Endothelial cell of umbilical vein (primary cell): ENCODE data around the gene SERPINA12. TPM values are rescaled to one million over a fixed set of nuclear protein-coding genes. Genes with fewer than 3 reads are reported as not detected.

Experiments used
- BruUV-seq: library from RNA; stranded (reverse); fragments of 400-500 nt; replicated peaks from 2 replicates; lab custom pipeline; 2021; lab: Mats Ljungman, UMichigan
- CTCF ChIA-PET: fragments of 300-600, 350-600 bp; sonication (Branson Sonifier 250); formaldehyde crosslinking; loops from one replicate; lab custom pipeline; 2021; ENCODE audit warnings: antibody characterized with exemption, inconsistent platforms; lab: Charles Lee
- POLR2A ChIA-PET: fragments of 300-600, 350-600 bp; sonication (Branson Sonifier 250); formaldehyde crosslinking; loops from one replicate; lab custom pipeline; 2021; ENCODE audit warnings: antibody characterized with exemption, inconsistent platforms; lab: Charles Lee
- DNase-seq: peaks from one replicate; pipeline ENCODE4 v3.0.0-alpha.2; 2011; ENCODE audit warnings: low read depth, low spot score
- FAIRE-seq: peaks from 2 replicates; lab custom pipeline; 2011; peaks lifted over from hg19 to GRCh38; lab: Jason Lieb, UNC
- H2AFZ ChIP-seq: 2 replicates; pipeline ENCODE4 v1.6.0; 2012; ENCODE audit warnings: low read depth, low read length, control low read depth, inconsistent platforms
- H3K27ac ChIP-seq: 2 replicates; pipeline ENCODE4 v1.5.1; 2011; ENCODE audit warnings: low read depth, mild to moderate bottlenecking, control low read depth, low read length, moderate library complexity; ENCODE audit not compliant: insufficient read depth
- H3K27me3 ChIP-seq, 2 experiments: 2 replicates each; pipeline versions ENCODE4 v1.6.0 to v1.6.1; 2011; ENCODE audit warnings: low read length in 2 of 2, mixed read lengths in 1 of 2; ENCODE audit not compliant: control insufficient read depth in 2 of 2, insufficient read depth in 2 of 2
- H3K36me3 ChIP-seq, 2 experiments: 2 replicates in 1 of 2; 3 replicates in 1 of 2; pipeline ENCODE4 v1.5.1; 2011; ENCODE audit warnings: low read length in 2 of 2, mild to moderate bottlenecking in 1 of 2, moderate library complexity in 1 of 2; ENCODE audit not compliant: control insufficient read depth in 2 of 2, insufficient read depth in 2 of 2; ENCODE audit errors: extremely low read depth in 1 of 2
- H3K4me1 ChIP-seq: 3 replicates; pipeline ENCODE4 v1.5.1; 2011; ENCODE audit warnings: mild to moderate bottlenecking, low read length; ENCODE audit not compliant: control insufficient read depth, insufficient read depth; ENCODE audit errors: extremely low read depth
- H3K4me2 ChIP-seq: 2 replicates; pipeline ENCODE4 v1.6.1; 2011; ENCODE audit warnings: low read length, control low read depth, mixed read lengths; ENCODE audit not compliant: insufficient read depth
- H3K4me3 ChIP-seq, 3 experiments: fragments of 200-600 bp in 1 of 3; sonication (generic), shearing (Covaris generic) in 1 of 3; replicated peaks in 1 of 3; 2 replicates each; pipeline ENCODE4 v1.5.1; 2011 to 2016; ENCODE audit warnings: control low read depth in 3 of 3, low read length in 3 of 3, mild to moderate bottlenecking in 2 of 3, inconsistent platforms in 1 of 3, low read depth in 1 of 3, moderate library complexity in 1 of 3; ENCODE audit not compliant: insufficient read depth in 1 of 3
- H3K79me2 ChIP-seq: 2 replicates; pipeline ENCODE4 v1.6.0; 2012; ENCODE audit warnings: low read length, inconsistent platforms; ENCODE audit not compliant: control insufficient read depth, insufficient read depth
- H3K9ac ChIP-seq: replicated peaks from 2 replicates; pipeline ENCODE3; 2011; ENCODE audit warnings: low read length, control low read depth; ENCODE audit not compliant: insufficient read depth; ENCODE audit errors: extremely low read depth
- H3K9me1 ChIP-seq: replicated peaks from 3 replicates; pipeline ENCODE4 v1.6.0; 2011; ENCODE audit warnings: mild to moderate bottlenecking, low read length; ENCODE audit not compliant: control insufficient read depth, insufficient read depth; ENCODE audit errors: extremely low read depth
- H3K9me3 ChIP-seq: replicated peaks from 2 replicates; pipeline ENCODE4 v1.5.1; 2012; ENCODE audit warnings: low read length, inconsistent platforms; ENCODE audit not compliant: control insufficient read depth, insufficient read depth
- H4K20me1 ChIP-seq: replicated peaks from 2 replicates; pipeline ENCODE3; 2011; ENCODE audit warnings: mild to moderate bottlenecking, low read length; ENCODE audit not compliant: control insufficient read depth, insufficient read depth; ENCODE audit errors: extremely low read depth
- CTCF ChIP-seq, 2 donors: IDR thresholded peaks; 1 replicate in 1 of 2; 2 replicates in 1 of 2; pipeline ENCODE4 v1.5.1; 2011; ENCODE audit warnings: low read length in 2 of 2, mild to moderate bottlenecking in 2 of 2, moderate library complexity in 2 of 2, control low read depth in 1 of 2, inconsistent platforms in 1 of 2, low read depth in 1 of 2; ENCODE audit not compliant: insufficient read depth in 1 of 2; ENCODE audit errors: extremely low read depth in 1 of 2
- EZH2 ChIP-seq: IDR thresholded peaks from 2 replicates; pipeline ENCODE4 v1.6.1; 2012; ENCODE audit warnings: borderline replicate concordance, low read depth, mild to moderate bottlenecking, moderate library complexity, low read length, inconsistent platforms; ENCODE audit not compliant: severe bottlenecking
- FOS ChIP-seq: IDR thresholded peaks from 2 replicates; pipeline ENCODE4 v1.6.1; 2011; ENCODE audit warnings: mild to moderate bottlenecking, low read length, moderate library complexity, borderline replicate concordance; ENCODE audit not compliant: insufficient read depth
- GATA2 ChIP-seq: IDR thresholded peaks from 2 replicates; pipeline ENCODE4 v1.7.0; 2011; ENCODE audit warnings: low read depth, mild to moderate bottlenecking, moderate library complexity, mixed read lengths, low read length; ENCODE audit not compliant: insufficient read length, insufficient read depth
- JUN ChIP-seq: IDR thresholded peaks from 2 replicates; pipeline ENCODE4 v1.6.1; 2011; ENCODE audit warnings: borderline replicate concordance, low read depth; ENCODE audit not compliant: insufficient read length, insufficient read depth
- MYC ChIP-seq: IDR thresholded peaks from one replicate; pipeline ENCODE4 v1.6.1; 2011; ENCODE audit warnings: mild to moderate bottlenecking, low read depth, low read length
- POLR2A ChIP-seq: IDR thresholded peaks from 2 replicates; pipeline ENCODE4 v1.6.1; 2012; ENCODE audit warnings: low read depth, mild to moderate bottlenecking, control low read depth, low read length
- POLR2AphosphoS5 ChIP-seq: IDR thresholded peaks from 2 replicates; pipeline ENCODE4 v1.6.1; 2012; ENCODE audit warnings: low read depth, mild to moderate bottlenecking, control low read depth, low read length, moderate library complexity; ENCODE audit not compliant: insufficient read depth
- dilution Hi-C: fragments of 300-500 bp; cut with MboI; formaldehyde crosslinking; loops from one replicate; pipeline ENCODE4 v1.15.0; 2019; ENCODE audit warnings: low sequenced_read_pairs; ENCODE audit not compliant: extremely low pct_ligation_motif_present
- intact Hi-C: fragments of 100-400 bp; cut with micrococcal nuclease; formaldehyde crosslinking; loops from one replicate; pipeline ENCODE4 v1.10.0; 2022
- polyA plus RNA-seq, 4 experiments: library from polyadenylated mRNA; depleted of rRNA in 3 of 4; stranded (reverse) in 3 of 4; unstranded in 1 of 4; fragments of >200 nt; gene quantifications; 2 replicates each; pipeline versions ENCODE4 v1.2.1 to v1.2.3, GENCODE V29; 2011 to 2012; ENCODE audit warnings: missing spikeins in 1 of 4
- total RNA-seq: library from RNA; stranded (reverse); gene quantifications from 2 replicates; pipeline ENCODE4 v1.2.3, GENCODE V29; 2021
- TF ChIP-seq, protein P1 (sequence below): IDR thresholded peaks from 2 replicates; pipeline ENCODE4 v1.6.1; 2011; ENCODE audit not compliant: insufficient read depth, insufficient read length

Gene SERPINA12
- total and polyA plus RNA-seq, 2 donors (not counting 3 experiments of a cell fraction or from before 2014, with no cell fraction given), result not detected

DNA sequence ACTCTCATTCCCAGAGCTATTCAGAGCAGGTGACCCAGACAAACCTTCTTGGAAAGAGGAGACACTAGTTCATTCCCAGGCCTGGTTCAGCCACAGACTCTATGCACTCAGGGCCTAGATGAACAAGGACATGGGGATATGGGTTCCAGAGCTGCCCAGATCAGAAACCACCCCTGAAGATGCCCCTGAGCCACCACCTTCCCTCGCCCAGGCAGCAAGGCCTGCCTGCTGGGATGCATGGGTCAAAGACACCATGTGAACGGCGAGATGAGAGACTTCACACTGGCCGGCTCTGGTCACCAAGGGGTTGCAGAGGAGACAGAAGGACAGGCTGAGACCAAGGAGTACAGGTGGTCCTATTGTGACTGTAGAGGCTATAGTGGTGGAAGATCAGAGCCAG lies 4.1 kb downstream of the SERPINA12 start:
- BruUV-seq, result no TSS peak
- Histone ChIP-seq H3K4me1 (no peaks in the 10 kb centered on the region), H3K4me3 (no peak overlapping the region), H2AFZ (no peak overlapping the region), H4K20me1 (no peaks in the 10 kb centered on the region), H3K36me3 (no peaks in the 10 kb centered on the region), H3K4me2 (no peak overlapping the region), H3K27ac (no peak overlapping the region), H3K9me3 (peaks cover 2% of the 10 kb centered on the region), H3K9me1 (no peaks in the 10 kb centered on the region), H3K27me3 (no peaks in the 10 kb centered on the region), H3K9ac (no peak overlapping the region), H3K79me2 (no peaks in the 10 kb centered on the region)
- dilution Hi-C loops, result no loop called here
- TF ChIP-seq EZH2 (no peak), GATA2 (no peak), JUN (no peak), POLR2AphosphoS5 (no peak), FOS (no peak), CTCF (IDR thresholded peaks at IDR 0.05; ENCODE audit: extremely low read depth in 1 of 2, insufficient read depth in 1 of 2, low read depth in 1 of 2, low read length in 2 of 2) (no peak), POLR2A (no peak), MYC (no peak)
- TF ChIP-seq, protein P1, sequence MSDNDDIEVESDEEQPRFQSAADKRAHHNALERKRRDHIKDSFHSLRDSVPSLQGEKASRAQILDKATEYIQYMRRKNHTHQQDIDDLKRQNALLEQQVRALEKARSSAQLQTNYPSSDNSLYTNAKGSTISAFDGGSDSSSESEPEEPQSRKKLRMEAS, result no peak
- DNase-seq (no peak), FAIRE-seq (no peak)
- ChIA-PET POLR2A (no interaction called here), CTCF (interaction anchor here (0.6 kb wide), 1 partner anchor 288 kb away, joined by 3 read pairs; no protein-coding TSS in a partner anchor)
- intact Hi-C loops, result no loop called here
